Mesenchymal stem cell (in vitro differentiated cells and primary cell): ENCODE data around the gene ZCCHC3.
A peak's percentile ranks its signal among the peaks of the same experiment; 100 is the strongest.

Experiments used
- DNase-seq: peaks from one replicate; pipeline ENCODE4 v3.0.0-alpha.2; 2013
- H2AFZ ChIP-seq: one replicate; pipeline ENCODE4 v1.6.1; 2013; ENCODE audit warnings: low read depth, mild to moderate bottlenecking, control low read depth, inconsistent platforms, low read length, moderate library complexity
- H2AK5ac ChIP-seq: 2 replicates; pipeline ENCODE4 v1.6.1; 2013; ENCODE audit warnings: low read length, moderate library complexity, mild to moderate bottlenecking, inconsistent platforms; ENCODE audit not compliant: severe bottlenecking
- H2BK120ac ChIP-seq: one replicate; pipeline ENCODE4 v1.6.1; 2013; ENCODE audit warnings: low read depth, mild to moderate bottlenecking, inconsistent platforms, low read length, moderate library complexity
- H2BK12ac ChIP-seq, 2 experiments: one replicate each; pipeline ENCODE4 v1.6.1; 2013; ENCODE audit warnings: inconsistent platforms in 2 of 2, low read length in 2 of 2, mild to moderate bottlenecking in 2 of 2, moderate library complexity in 2 of 2, control low read depth in 1 of 2
- H2BK15ac ChIP-seq: one replicate; pipeline ENCODE4 v1.6.1; 2013; ENCODE audit warnings: mild to moderate bottlenecking, low read depth, inconsistent platforms; ENCODE audit not compliant: poor library complexity, severe bottlenecking
- H2BK5ac ChIP-seq: 2 replicates; pipeline ENCODE4 v1.6.1; 2013; ENCODE audit warnings: low read depth, mild to moderate bottlenecking, low read length, control low read depth, inconsistent platforms; ENCODE audit not compliant: poor library complexity, severe bottlenecking
- H3K14ac ChIP-seq, 2 experiments: one replicate each; pipeline ENCODE4 v1.6.1; 2013; ENCODE audit warnings: inconsistent platforms in 2 of 2, low read length in 2 of 2, control low read depth in 1 of 2, mild to moderate bottlenecking in 1 of 2, moderate library complexity in 1 of 2
- H3K18ac ChIP-seq, 2 experiments: one replicate each; pipeline ENCODE4 v1.6.1; 2013; ENCODE audit warnings: inconsistent platforms in 2 of 2, low read length in 2 of 2, control low read depth in 1 of 2, low read depth in 1 of 2, mild to moderate bottlenecking in 1 of 2
- H3K23ac ChIP-seq, 2 experiments: one replicate each; pipeline ENCODE4 v1.6.1; 2013; ENCODE audit warnings: inconsistent platforms in 2 of 2, low read length in 2 of 2, mild to moderate bottlenecking in 2 of 2, moderate library complexity in 2 of 2, control low read depth in 1 of 2
- H3K27ac ChIP-seq: 2 replicates; pipeline ENCODE4 v1.5.1; 2013; ENCODE audit warnings: mild to moderate bottlenecking, moderate library complexity, low read length, control low read depth, inconsistent platforms; ENCODE audit not compliant: poor library complexity, severe bottlenecking
- H3K27me3 ChIP-seq, 2 experiments: 2 replicates each; pipeline versions ENCODE4 v1.6.1 to v1.7.0; 2013; ENCODE audit warnings: low read length in 2 of 2, mild to moderate bottlenecking in 2 of 2, moderate library complexity in 2 of 2, control low read depth in 1 of 2, inconsistent platforms in 1 of 2; ENCODE audit not compliant: control insufficient read depth in 1 of 2, insufficient read depth in 1 of 2
- H3K36me3 ChIP-seq, 2 experiments: 2 replicates each; pipeline versions ENCODE4 v1.6.1 to v1.7.0; 2013; ENCODE audit warnings: low read length in 2 of 2, control low read depth in 1 of 2, inconsistent platforms in 1 of 2, low read depth in 1 of 2, mild to moderate bottlenecking in 1 of 2; ENCODE audit not compliant: insufficient read depth in 2 of 2, control insufficient read depth in 1 of 2
- H3K4ac ChIP-seq, 2 experiments: one replicate each; pipeline ENCODE4 v1.6.1; 2013; ENCODE audit warnings: inconsistent platforms in 2 of 2, low read length in 2 of 2, mild to moderate bottlenecking in 2 of 2, moderate library complexity in 2 of 2, control low read depth in 1 of 2, low read depth in 1 of 2
- H3K4me1 ChIP-seq: 2 replicates; pipeline ENCODE4 v1.6.1; 2013; ENCODE audit warnings: low read depth, low read length, control low read depth; ENCODE audit not compliant: control insufficient read depth, insufficient read depth
- H3K4me2 ChIP-seq: 2 replicates; pipeline ENCODE4 v1.6.1; 2013; ENCODE audit warnings: low read length, mild to moderate bottlenecking, inconsistent platforms; ENCODE audit not compliant: poor library complexity, severe bottlenecking
- H3K4me3 ChIP-seq, 2 experiments: 2 replicates each; pipeline versions ENCODE4 v1.5.1 to v1.7.0; 2013; ENCODE audit warnings: low read length in 2 of 2, mild to moderate bottlenecking in 2 of 2, control low read depth in 1 of 2, low read depth in 1 of 2; ENCODE audit not compliant: insufficient read depth in 1 of 2
- H3K79me1 ChIP-seq: replicated peaks from 2 replicates; pipeline ENCODE4 v1.6.1; 2013; ENCODE audit warnings: mild to moderate bottlenecking, control low read depth, low read length, inconsistent platforms; ENCODE audit not compliant: poor library complexity, severe bottlenecking
- H3K9ac ChIP-seq: 2 replicates; pipeline ENCODE4 v1.7.0; 2013; ENCODE audit warnings: mild to moderate bottlenecking, low read length, moderate library complexity
- H3K9me3 ChIP-seq: 2 replicates; pipeline ENCODE4 v1.7.0; 2013; ENCODE audit warnings: mild to moderate bottlenecking, low read length; ENCODE audit not compliant: control insufficient read depth
- H4K8ac ChIP-seq: one replicate; pipeline ENCODE4 v1.6.1; 2013; ENCODE audit warnings: inconsistent platforms, mild to moderate bottlenecking, low read length, moderate library complexity
- H4K91ac ChIP-seq: one replicate; pipeline ENCODE4 v1.6.1; 2013; ENCODE audit warnings: mild to moderate bottlenecking, low read length, inconsistent platforms
- WGBS: methylation state at CpG from one replicate; pipeline ENCODE4 v1.1.7; 2013; ENCODE audit warnings: mixed read lengths; 5-methylcytosine and 5-hydroxymethylcytosine counted together

The ZCCHC3 gene

GRCh38 chr20:284172-284571 lies 13.2 kb upstream of the ZCCHC3 start:
- 73% methylated on average over 3 of the region's 3 CpGs for WGBS
- H2BK120ac ChIP-seq: no peak overlapping the region
- H2AFZ ChIP-seq: no peak overlapping the region
- no peak overlapping the region for H3K9ac ChIP-seq
- H3K4ac ChIP-seq: no peak overlapping the region
- no peak overlapping the region for H4K91ac ChIP-seq
- peaks cover 11% of the 10 kb centered on the region for H3K79me1 ChIP-seq
- no peak overlapping the region for H2AK5ac ChIP-seq
- H4K8ac ChIP-seq: no peak overlapping the region
- H2BK12ac ChIP-seq: no peak overlapping the region
- no peak overlapping the region for H3K23ac ChIP-seq
- no peaks in the 10 kb centered on the region for H3K27me3 ChIP-seq
- no peak overlapping the region for H3K14ac ChIP-seq
- H3K27ac ChIP-seq: no peak overlapping the region
- H3K18ac ChIP-seq: no peak overlapping the region
- no peaks in the 10 kb centered on the region for H3K4me1 ChIP-seq
- H3K36me3 ChIP-seq: peaks cover 12 to 23% of the 10 kb centered on the region in 2 experiments
- no peak overlapping the region for H2BK5ac ChIP-seq
- H3K4me3 ChIP-seq: no peak overlapping the region
- H3K9me3 ChIP-seq: no peaks in the 10 kb centered on the region
- H3K4me2 ChIP-seq: no peak overlapping the region
- DNase-seq: no peak
- no peak overlapping the region for H2BK15ac ChIP-seq

GRCh38 chr20:286508-286907 lies 10.9 kb upstream of the ZCCHC3 start:
- H2BK120ac ChIP-seq: no peak overlapping the region
- no peak overlapping the region for H3K27ac ChIP-seq
- no peak overlapping the region for H4K91ac ChIP-seq
- H3K23ac ChIP-seq: no peak overlapping the region
- no peak overlapping the region for H3K14ac ChIP-seq
- WGBS: 90% methylated on average over 2 of the region's 2 CpGs
- no peak overlapping the region for H3K18ac ChIP-seq
- H2BK5ac ChIP-seq: no peak overlapping the region
- H3K4me3 ChIP-seq: no peak overlapping the region
- H3K79me1 ChIP-seq: peaks cover 13% of the 10 kb centered on the region
- H3K4me1 ChIP-seq: peaks cover 3% of the 10 kb centered on the region
- no peak overlapping the region for H2BK12ac ChIP-seq
- H2BK15ac ChIP-seq: no peak overlapping the region
- DNase-seq: no peak
- H2AFZ ChIP-seq: no peak overlapping the region
- H3K4ac ChIP-seq: no peak overlapping the region
- H3K4me2 ChIP-seq: no peak overlapping the region
- H3K9ac ChIP-seq: no peak overlapping the region
- no peaks in the 10 kb centered on the region for H3K9me3 ChIP-seq
- H3K27me3 ChIP-seq: no peaks in the 10 kb centered on the region
- peaks cover 8 to 14% of the 10 kb centered on the region in 2 experiments for H3K36me3 ChIP-seq
- H4K8ac ChIP-seq: no peak overlapping the region
- H2AK5ac ChIP-seq: no peak overlapping the region

- Histone ChIP-seq H3K9ac (peak overlapping the region; percentile 83), H3K27me3 (no peaks in the 10 kb centered on the region), H4K91ac (no peak overlapping the region), H3K79me1 (peaks cover 13% of the 10 kb centered on the region), H3K4me2 (peak overlapping the region; percentile 97), H3K36me3 (peaks cover 0 to 3% of the 10 kb centered on the region in 2 experiments), H3K4ac (no peak overlapping the region), H2BK15ac (peak overlapping the region; percentile 50), H3K4me1 (peaks cover 3% of the 10 kb centered on the region), H3K9me3 (no peaks in the 10 kb centered on the region), H4K8ac (no peak overlapping the region), H2AK5ac (peak overlapping the region; percentile 58), H3K27ac (no peak overlapping the region), H2AFZ (no peak overlapping the region), H3K23ac (peak overlapping the region in 1 of 2 experiments; percentile 77), H3K18ac (no peak overlapping the region), H2BK5ac (no peak overlapping the region), H3K4me3 (peak overlapping the region in 1 of 2 experiments; percentile 91), H2BK120ac (no peak overlapping the region), H3K14ac (no peak overlapping the region), H2BK12ac (peak overlapping the region in 1 of 2 experiments; percentile 57)
- DNase-seq: no peak
- WGBS: 100% methylated on average over 3 of the region's 3 CpGs
Observed at GRCh38 chr20:288956-289692, 8.2 kb upstream of the ZCCHC3 start.

GRCh38 chr20:289693-290083 lies 7.7 kb upstream of the ZCCHC3 start:
- peaks cover 17% of the 10 kb centered on the region for H3K79me1 ChIP-seq
- WGBS: no CpG with 5 or more reads among the region's 2 CpGs
- no peak overlapping the region for H3K23ac ChIP-seq
- DNase-seq: no peak
- H3K4ac ChIP-seq: peak overlapping the region in 1 of 2 experiments; percentile 34
- H3K14ac ChIP-seq: no peak overlapping the region
- H4K91ac ChIP-seq: no peak overlapping the region
- no peaks in the 10 kb centered on the region for H3K9me3 ChIP-seq
- H2BK120ac ChIP-seq: no peak overlapping the region
- H2BK5ac ChIP-seq: no peak overlapping the region
- peaks cover 3% of the 10 kb centered on the region for H3K4me1 ChIP-seq
- peak overlapping the region in 1 of 2 experiments; percentile 59 for H2BK12ac ChIP-seq
- peak overlapping the region; percentile 97 for H3K4me2 ChIP-seq
- H3K27me3 ChIP-seq: no peaks in the 10 kb centered on the region
- peak overlapping the region; percentile 83 for H3K9ac ChIP-seq
- peak overlapping the region; percentile 67 for H3K27ac ChIP-seq
- H3K36me3 ChIP-seq: no peaks in the 10 kb centered on the region
- peak overlapping the region in 1 of 2 experiments; percentile 88 for H3K18ac ChIP-seq
- no peak overlapping the region for H2BK15ac ChIP-seq
- H3K4me3 ChIP-seq: peak overlapping the region; percentile 64 to 91
- peak overlapping the region; percentile 75 for H2AFZ ChIP-seq
- peak overlapping the region; percentile 58 for H2AK5ac ChIP-seq
- peak overlapping the region; percentile 81 for H4K8ac ChIP-seq
